GM21737 (cell line): ENCODE measurements around the gene UQCC2.

Source experiments
- ATAC-seq: cut with Tn5 transposase; IDR thresholded peaks from one replicate; pipeline ENCODE4 v1.9.1; 2021; ENCODE audit warnings: mild to moderate bottlenecking, moderate library complexity; ENCODE audit not compliant: unreplicated experiment

UQCC2 gene

GRCh38 chr6:33725891-33726673 is 14.6 kb upstream of the UQCC2 start:
- no peak for ATAC-seq

GRCh38 chr6:33725222-33725621 is 13.7 kb upstream of the UQCC2 start:
- ATAC-seq: no peak

- ATAC-seq: no peak
Measured at GRCh38 chr6:33724102-33725023, 12.9 kb upstream of the UQCC2 start.

GRCh38 chr6:33723371-33724085 is 12.0 kb upstream of the UQCC2 start:
- ATAC-seq: no peak

GRCh38 chr6:33722103-33722623 is 10.7 kb upstream of the UQCC2 start:
- ATAC-seq: no peak

GRCh38 chr6:33721508-33721907 is 10.0 kb upstream of the UQCC2 start:
- ATAC-seq: no peak

GRCh38 chr6:33720998-33721397 is 9.5 kb upstream of the UQCC2 start:
- no peak for ATAC-seq

- no peak for ATAC-seq
Measured at GRCh38 chr6:33719326-33719987, 8.0 kb upstream of the UQCC2 start.

GRCh38 chr6:33718713-33719112 is 7.2 kb upstream of the UQCC2 start:
- ATAC-seq: no peak

- no peak for ATAC-seq
Measured at GRCh38 chr6:33717934-33718455, 6.5 kb upstream of the UQCC2 start.

GRCh38 chr6:33716890-33717632 is 5.6 kb upstream of the UQCC2 start:
- ATAC-seq: no peak

- ATAC-seq: no peak
Measured at GRCh38 chr6:33716379-33716778, 4.9 kb upstream of the UQCC2 start.

GRCh38 chr6:33714385-33715040 is 3.0 kb upstream of the UQCC2 start:
- ATAC-seq: no peak

GRCh38 chr6:33713786-33714185 is 2.3 kb upstream of the UQCC2 start:
- no peak for ATAC-seq

- no peak for ATAC-seq
Measured at GRCh38 chr6:33712914-33713313, 1.4 kb upstream of the UQCC2 start.

GRCh38 chr6:33710296-33711121 is 991 bp downstream of the UQCC2 start:
- no peak for ATAC-seq

- no peak for ATAC-seq
Measured at GRCh38 chr6:33709605-33710295, 1.8 kb downstream of the UQCC2 start.
